ENCODE data around the gene B4GALT2. TPM values are rescaled to one million over a fixed set of nuclear protein-coding genes. Genes with fewer than 3 reads are reported as not detected.

The B4GALT2 gene
- total RNA-seq, 1 experiment from 2014 or later = 76.8 TPM

- no peak for TF ChIP-seq CBX3 (IDR thresholded peaks at IDR 0.05; ENCODE audit: low read depth)
- no peak for TF ChIP-seq SIN3A (IDR thresholded peaks at IDR 0.05; ENCODE audit: low read depth)
- TF ChIP-seq SP1 (IDR thresholded peaks at IDR 0.05; ENCODE audit: low read depth) = no peak
- TF ChIP-seq ZFX (IDR thresholded peaks at IDR 0.05) = no peak
- TF ChIP-seq SRF (IDR thresholded peaks at IDR 0.05; ENCODE audit: low read depth) = no peak
- no peak for TF ChIP-seq EGR1 (IDR thresholded peaks at IDR 0.05; ENCODE audit: low read depth)
- no peak for TF ChIP-seq POLR2AphosphoS5 (IDR thresholded peaks at IDR 0.05; ENCODE audit: low read depth, low read length)
- TF ChIP-seq, protein P1, sequence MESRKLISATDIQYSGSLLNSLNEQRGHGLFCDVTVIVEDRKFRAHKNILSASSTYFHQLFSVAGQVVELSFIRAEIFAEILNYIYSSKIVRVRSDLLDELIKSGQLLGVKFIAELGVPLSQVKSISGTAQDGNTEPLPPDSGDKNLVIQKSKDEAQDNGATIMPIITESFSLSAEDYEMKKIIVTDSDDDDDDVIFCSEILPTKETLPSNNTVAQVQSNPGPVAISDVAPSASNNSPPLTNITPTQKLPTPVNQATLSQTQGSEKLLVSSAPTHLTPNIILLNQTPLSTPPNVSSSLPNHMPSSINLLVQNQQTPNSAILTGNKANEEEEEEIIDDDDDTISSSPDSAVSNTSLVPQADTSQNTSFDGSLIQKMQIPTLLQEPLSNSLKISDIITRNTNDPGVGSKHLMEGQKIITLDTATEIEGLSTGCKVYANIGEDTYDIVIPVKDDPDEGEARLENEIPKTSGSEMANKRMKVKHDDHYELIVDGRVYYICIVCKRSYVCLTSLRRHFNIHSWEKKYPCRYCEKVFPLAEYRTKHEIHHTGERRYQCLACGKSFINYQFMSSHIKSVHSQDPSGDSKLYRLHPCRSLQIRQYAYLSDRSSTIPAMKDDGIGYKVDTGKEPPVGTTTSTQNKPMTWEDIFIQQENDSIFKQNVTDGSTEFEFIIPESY (IDR thresholded peaks at IDR 0.05; ENCODE audit: extremely low read depth, insufficient replicate concordance, low read length) = no peak
- TF ChIP-seq, protein P2, sequence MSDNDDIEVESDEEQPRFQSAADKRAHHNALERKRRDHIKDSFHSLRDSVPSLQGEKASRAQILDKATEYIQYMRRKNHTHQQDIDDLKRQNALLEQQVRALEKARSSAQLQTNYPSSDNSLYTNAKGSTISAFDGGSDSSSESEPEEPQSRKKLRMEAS (IDR thresholded peaks at IDR 0.05) = no peak
- TF ChIP-seq, protein P3, sequence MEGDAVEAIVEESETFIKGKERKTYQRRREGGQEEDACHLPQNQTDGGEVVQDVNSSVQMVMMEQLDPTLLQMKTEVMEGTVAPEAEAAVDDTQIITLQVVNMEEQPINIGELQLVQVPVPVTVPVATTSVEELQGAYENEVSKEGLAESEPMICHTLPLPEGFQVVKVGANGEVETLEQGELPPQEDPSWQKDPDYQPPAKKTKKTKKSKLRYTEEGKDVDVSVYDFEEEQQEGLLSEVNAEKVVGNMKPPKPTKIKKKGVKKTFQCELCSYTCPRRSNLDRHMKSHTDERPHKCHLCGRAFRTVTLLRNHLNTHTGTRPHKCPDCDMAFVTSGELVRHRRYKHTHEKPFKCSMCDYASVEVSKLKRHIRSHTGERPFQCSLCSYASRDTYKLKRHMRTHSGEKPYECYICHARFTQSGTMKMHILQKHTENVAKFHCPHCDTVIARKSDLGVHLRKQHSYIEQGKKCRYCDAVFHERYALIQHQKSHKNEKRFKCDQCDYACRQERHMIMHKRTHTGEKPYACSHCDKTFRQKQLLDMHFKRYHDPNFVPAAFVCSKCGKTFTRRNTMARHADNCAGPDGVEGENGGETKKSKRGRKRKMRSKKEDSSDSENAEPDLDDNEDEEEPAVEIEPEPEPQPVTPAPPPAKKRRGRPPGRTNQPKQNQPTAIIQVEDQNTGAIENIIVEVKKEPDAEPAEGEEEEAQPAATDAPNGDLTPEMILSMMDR (IDR thresholded peaks at IDR 0.05 in 2 of 3, conservative IDR thresholded peaks at IDR 0.05 in 1 of 3; ENCODE audit: borderline replicate concordance in 1 of 3, insufficient read depth in 1 of 3, low read depth in 2 of 3, low read length in 2 of 3) = no peak
- H3K9ac ChIP-seq (ENCODE audit: low read length) = no peak overlapping the region
- no peaks in the 10 kb centered on the region for H3K27me3 ChIP-seq (ENCODE audit: insufficient read depth, low read length)
- no peak for DNase-seq (ENCODE audit: low read depth, low spot score)
- ChIA-PET CTCF (no interaction called here), POLR2A (no interaction called here), RAD21 (ENCODE audit: low non-redundant PET in 1 of 2, low total read pairs in 2 of 2, uncharacterized antibody in 2 of 2, unreplicated experiment in 2 of 2) (no interaction called here)
- H3K9me2 ChIP-seq (ENCODE audit: insufficient read depth) = no peaks in the 10 kb centered on the region
- no peak for ATAC-seq
- intact Hi-C loops (cut with micrococcal nuclease) = no loop called here
- H3K4me1 ChIP-seq (ENCODE audit: control insufficient read depth in 1 of 2, insufficient read depth in 2 of 2, low read length in 2 of 2) = peaks cover 4 to 19% of the 10 kb centered on the region in 2 experiments; a peak in 3 of 4 replicates
- peaks cover 9 to 28% of the 10 kb centered on the region in 2 experiments; a peak in 3 of 4 replicates for H3K36me3 ChIP-seq (ENCODE audit: control insufficient read depth in 1 of 2, insufficient read depth in 2 of 2, low read length in 2 of 2)
- no peak overlapping the region for H3K4me2 ChIP-seq (ENCODE audit: low read length)
- H4K20me1 ChIP-seq (ENCODE audit: insufficient read depth) = no peaks in the 10 kb centered on the region
- no peak overlapping the region for H2AFZ ChIP-seq (ENCODE audit: low read depth, low read length, poor library complexity, severe bottlenecking)
- H3K9me3 ChIP-seq (ENCODE audit: control insufficient read depth in 1 of 2, insufficient read depth in 1 of 2, low read depth in 1 of 2, low read length in 2 of 2) = no peaks in the 10 kb centered on the region
- no peak overlapping the region for H3K4me3 ChIP-seq (replicated peaks in 1 of 2; ENCODE audit: low read depth in 1 of 2, low read length in 2 of 2)
- H3K79me2 ChIP-seq (ENCODE audit: insufficient read depth, low read length) = peaks cover 18% of the 10 kb centered on the region
- H3K27ac ChIP-seq (ENCODE audit: low read depth, low read length) = no peak overlapping the region
- no TSS peak for BruUV-seq (replicated peaks)
Observed at GRCh38 chr1:43968348-43968948, 10.6 kb upstream of the B4GALT2 start.

Measured in HCT116 (cell line).